Hepatocyte (in vitro differentiated cells): Measurements from ENCODE around the gene GNAZ. TPM values are rescaled to one million over a fixed set of nuclear protein-coding genes. Genes with fewer than 3 reads are reported as not detected.

Experiments used
- DNase-seq: peaks from one replicate; pipeline ENCODE4 v3.0.0-alpha.2; 2016; ENCODE audit warnings: low spot score
- H2AFZ ChIP-seq: fragments of 200-600 bp; sonication (generic); 2 replicates; pipeline ENCODE4 v1.6.0; 2016; ENCODE audit warnings: antibody characterized with exemption, mild to moderate bottlenecking
- H3K27ac ChIP-seq: fragments of 200-600 bp; sonication (generic); 2 replicates; pipeline ENCODE4 v1.5.1; 2016; ENCODE audit warnings: mild to moderate bottlenecking
- H3K27me3 ChIP-seq: fragments of 200-600 bp; sonication (generic); 2 replicates; pipeline ENCODE4 v1.6.1; 2016
- H3K36me3 ChIP-seq: fragments of 200-600 bp; sonication (generic); replicated peaks from 2 replicates; pipeline ENCODE4 v1.5.1; 2016; ENCODE audit warnings: low read depth; ENCODE audit not compliant: insufficient read depth
- H3K4me1 ChIP-seq: fragments of 200-600 bp; sonication (generic); 2 replicates; pipeline ENCODE4 v1.5.1; 2016; ENCODE audit warnings: mild to moderate bottlenecking, moderate library complexity; ENCODE audit not compliant: insufficient read depth
- H3K4me2 ChIP-seq: fragments of 200-600 bp; sonication (generic); 2 replicates; pipeline ENCODE4 v1.6.0; 2016
- H3K4me3 ChIP-seq: fragments of 200-600 bp; sonication (generic); 2 replicates; pipeline ENCODE4 v1.5.1; 2016; ENCODE audit warnings: mild to moderate bottlenecking
- H3K79me2 ChIP-seq: fragments of 200-600 bp; sonication (generic); 2 replicates; pipeline ENCODE4 v1.6.0; 2017; ENCODE audit warnings: mild to moderate bottlenecking
- H3K9me2 ChIP-seq: fragments of 200-600 bp; sonication (generic); replicated peaks from 2 replicates; pipeline ENCODE4 v1.6.0; 2017; ENCODE audit warnings: mild to moderate bottlenecking; ENCODE audit not compliant: insufficient read depth
- H3K9me3 ChIP-seq: fragments of 200-600 bp; sonication (generic); 2 replicates; pipeline ENCODE4 v1.5.1; 2016; ENCODE audit warnings: low read depth, mild to moderate bottlenecking
- H4K20me1 ChIP-seq: fragments of 200-600 bp; sonication (generic); 2 replicates; pipeline ENCODE4 v1.6.0; 2016; ENCODE audit warnings: mild to moderate bottlenecking; ENCODE audit not compliant: insufficient read depth, poor library complexity, severe bottlenecking
- EZH2 ChIP-seq: fragments of 200-600 bp; sonication (generic); IDR thresholded peaks from 2 replicates; pipeline ENCODE4 v1.6.1; 2016; ENCODE audit warnings: antibody characterized with exemption, mild to moderate bottlenecking, borderline replicate concordance
- EZH2phosphoT487 ChIP-seq: fragments of 200-600 bp; sonication (generic); IDR thresholded peaks from one replicate; pipeline ENCODE4 v1.6.1; 2018; ENCODE audit warnings: antibody characterized with exemption, mild to moderate bottlenecking, low read depth, moderate library complexity; ENCODE audit not compliant: unreplicated experiment, severe bottlenecking
- WGBS: methylation state at CpG from one replicate; pipeline ENCODE4 v1.1.6; 2016; ENCODE audit warnings: low lambda C conversion rate; ENCODE audit errors: missing lambda C conversion rate; 5-methylcytosine and 5-hydroxymethylcytosine counted together
- polyA plus RNA-seq: library from polyadenylated mRNA; unstranded; fragments of >200 nt; fragmentation: Nextera tagmentation; extraction: Ambion mirVana; gene quantifications from 2 replicates; pipeline ENCODE4 v1.2.1, GENCODE V29; 2016
- total RNA-seq: library from RNA; depleted of rRNA; stranded (reverse); fragments of >200 nt; gene quantifications from 2 replicates; pipeline ENCODE4 v1.2.3, GENCODE V29; 2014
- TF ChIP-seq, protein P1 (sequence below): fragments of 200-600 bp; sonication (generic); IDR thresholded peaks from 2 replicates; pipeline ENCODE4 v1.5.1; 2016; ENCODE audit warnings: antibody characterized with exemption, mild to moderate bottlenecking; ENCODE audit not compliant: poor library complexity

Gene GNAZ
- total and polyA plus RNA-seq, 2 experiments from 2014 or later = 3.4 to 4.1 TPM

DNA sequence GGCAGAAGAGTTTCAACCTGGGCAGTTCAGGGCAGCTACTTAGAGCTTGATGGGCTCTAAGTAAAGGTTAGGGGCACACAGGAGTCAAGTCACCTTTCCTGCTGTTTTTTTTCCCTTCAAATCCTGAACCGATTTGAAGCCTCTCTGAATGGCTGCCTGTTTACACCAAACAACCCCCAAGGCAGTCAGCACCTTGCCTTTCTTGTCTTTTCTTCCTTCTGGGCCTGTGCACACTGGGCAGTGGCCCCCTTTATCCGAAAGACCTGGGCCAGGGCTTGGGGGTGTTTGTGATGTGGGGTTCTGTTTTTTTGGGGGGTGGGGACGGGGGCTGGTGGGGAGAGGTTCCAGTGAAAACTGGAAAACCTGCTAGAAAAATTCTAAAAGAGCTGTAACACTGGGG is 67.1 kb downstream of the GNAZ start:
- Histone ChIP-seq H2AFZ (no peak overlapping the region), H3K79me2 (no peaks in the 10 kb centered on the region), H3K9me2 (no peaks in the 10 kb centered on the region), H3K4me2 (no peak overlapping the region), H3K36me3 (no peaks in the 10 kb centered on the region), H3K4me3 (no peak overlapping the region), H4K20me1 (no peaks in the 10 kb centered on the region), H3K4me1 (peaks cover 3% of the 10 kb centered on the region), H3K27ac (no peak overlapping the region), H3K9me3 (no peaks in the 10 kb centered on the region), H3K27me3 (no peaks in the 10 kb centered on the region)
- no peak for DNase-seq
- no peak for TF ChIP-seq EZH2phosphoT487
- WGBS = 60% methylated on average over 3 of the region's 3 CpGs

DNA sequence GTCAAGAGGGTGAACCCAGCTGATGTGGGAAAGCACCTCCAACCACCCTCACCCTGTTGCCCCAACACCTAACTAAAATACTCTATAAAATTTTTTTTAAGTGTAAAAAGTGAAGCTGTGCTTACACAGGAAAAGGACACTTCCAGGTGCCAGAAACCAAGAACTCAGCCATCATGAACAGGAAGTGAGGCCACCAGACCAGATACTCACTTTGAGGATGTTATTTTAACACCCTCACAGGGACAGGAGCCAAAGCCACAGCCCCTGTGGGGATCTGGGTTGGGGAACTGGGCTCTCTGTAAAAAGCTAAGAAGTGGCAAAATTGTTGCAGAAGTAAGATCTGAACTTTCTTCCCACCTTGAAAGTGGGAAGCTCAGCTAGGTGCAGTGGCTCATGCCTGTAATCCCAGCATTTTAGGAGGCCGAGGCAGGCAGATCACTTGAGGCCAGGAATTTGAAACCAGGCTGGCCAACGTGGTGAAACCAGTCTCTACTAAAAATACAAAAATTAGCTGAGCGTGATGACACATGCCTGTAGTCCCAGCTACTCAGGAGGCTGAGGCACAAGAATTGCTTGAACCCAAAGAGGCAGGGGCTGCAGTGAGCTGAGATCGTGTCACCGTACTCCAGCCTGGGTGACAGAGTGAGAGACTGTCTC is 67.7 kb downstream of the GNAZ start:
- Histone ChIP-seq H2AFZ (no peak overlapping the region), H3K27me3 (no peaks in the 10 kb centered on the region), H3K4me3 (no peak overlapping the region), H3K4me2 (no peak overlapping the region), H3K9me3 (no peaks in the 10 kb centered on the region), H3K27ac (no peak overlapping the region), H3K4me1 (peaks cover 7% of the 10 kb centered on the region), H4K20me1 (no peaks in the 10 kb centered on the region), H3K36me3 (no peaks in the 10 kb centered on the region), H3K79me2 (no peaks in the 10 kb centered on the region), H3K9me2 (no peaks in the 10 kb centered on the region)
- DNase-seq = no peak
- TF ChIP-seq, protein P1, sequence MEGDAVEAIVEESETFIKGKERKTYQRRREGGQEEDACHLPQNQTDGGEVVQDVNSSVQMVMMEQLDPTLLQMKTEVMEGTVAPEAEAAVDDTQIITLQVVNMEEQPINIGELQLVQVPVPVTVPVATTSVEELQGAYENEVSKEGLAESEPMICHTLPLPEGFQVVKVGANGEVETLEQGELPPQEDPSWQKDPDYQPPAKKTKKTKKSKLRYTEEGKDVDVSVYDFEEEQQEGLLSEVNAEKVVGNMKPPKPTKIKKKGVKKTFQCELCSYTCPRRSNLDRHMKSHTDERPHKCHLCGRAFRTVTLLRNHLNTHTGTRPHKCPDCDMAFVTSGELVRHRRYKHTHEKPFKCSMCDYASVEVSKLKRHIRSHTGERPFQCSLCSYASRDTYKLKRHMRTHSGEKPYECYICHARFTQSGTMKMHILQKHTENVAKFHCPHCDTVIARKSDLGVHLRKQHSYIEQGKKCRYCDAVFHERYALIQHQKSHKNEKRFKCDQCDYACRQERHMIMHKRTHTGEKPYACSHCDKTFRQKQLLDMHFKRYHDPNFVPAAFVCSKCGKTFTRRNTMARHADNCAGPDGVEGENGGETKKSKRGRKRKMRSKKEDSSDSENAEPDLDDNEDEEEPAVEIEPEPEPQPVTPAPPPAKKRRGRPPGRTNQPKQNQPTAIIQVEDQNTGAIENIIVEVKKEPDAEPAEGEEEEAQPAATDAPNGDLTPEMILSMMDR = no peak
- TF ChIP-seq EZH2 (no peak), EZH2phosphoT487 (no peak)
- 80% methylated on average over 5 of the region's 5 CpGs for WGBS

DNA sequence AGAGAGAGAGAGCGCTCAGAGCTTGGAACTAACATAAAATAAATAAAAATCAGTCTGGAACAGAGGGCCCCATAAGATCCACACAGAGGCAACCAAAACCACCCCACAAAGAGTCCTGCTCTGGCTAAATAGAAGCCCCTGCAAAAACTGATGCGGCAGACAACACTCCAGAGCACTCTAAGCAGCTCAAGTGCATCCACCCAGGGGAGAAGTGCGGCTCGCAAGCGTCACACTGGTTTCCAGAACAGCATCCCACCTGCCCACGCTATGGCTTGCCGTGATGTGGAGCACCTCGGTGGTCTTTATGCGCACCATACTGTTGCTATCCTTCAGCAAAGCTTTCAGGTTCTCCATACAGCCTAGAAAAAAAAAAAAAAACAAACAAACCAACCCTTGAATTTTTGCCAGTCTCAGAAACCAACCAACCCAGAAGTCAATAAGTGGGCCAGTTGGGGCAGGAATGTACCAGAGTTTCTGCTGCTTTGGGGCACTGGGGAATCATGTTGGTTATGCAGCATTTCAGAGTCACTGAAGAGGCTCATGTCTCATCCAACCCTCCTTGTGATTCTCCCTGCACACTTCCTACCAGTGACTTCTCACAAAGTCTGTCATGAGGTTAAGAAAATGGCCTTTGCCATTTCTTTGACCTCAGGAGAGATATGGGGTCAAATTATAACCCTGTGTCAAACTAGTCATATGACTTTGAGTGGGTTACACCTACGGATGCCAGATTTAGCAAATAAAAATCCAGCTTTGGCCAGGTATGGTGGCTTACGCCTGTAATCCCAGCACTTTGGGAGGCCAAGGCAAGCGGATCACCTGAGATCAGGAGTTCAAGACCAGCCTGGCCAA is 68.5 kb downstream of the GNAZ start:
- Histone ChIP-seq H3K4me3 (no peak overlapping the region), H3K4me2 (no peak overlapping the region), H3K27me3 (no peaks in the 10 kb centered on the region), H3K9me3 (no peaks in the 10 kb centered on the region), H3K9me2 (no peaks in the 10 kb centered on the region), H2AFZ (no peak overlapping the region), H3K4me1 (peaks cover 7% of the 10 kb centered on the region), H3K36me3 (no peaks in the 10 kb centered on the region), H4K20me1 (no peaks in the 10 kb centered on the region), H3K27ac (no peak overlapping the region), H3K79me2 (no peaks in the 10 kb centered on the region)
- TF ChIP-seq EZH2 = no peak
- TF ChIP-seq, protein P1 = no peak
- TF ChIP-seq EZH2phosphoT487 = no peak
- WGBS = 97% methylated on average over 12 of the region's 12 CpGs
- DNase-seq = no peak

DNA sequence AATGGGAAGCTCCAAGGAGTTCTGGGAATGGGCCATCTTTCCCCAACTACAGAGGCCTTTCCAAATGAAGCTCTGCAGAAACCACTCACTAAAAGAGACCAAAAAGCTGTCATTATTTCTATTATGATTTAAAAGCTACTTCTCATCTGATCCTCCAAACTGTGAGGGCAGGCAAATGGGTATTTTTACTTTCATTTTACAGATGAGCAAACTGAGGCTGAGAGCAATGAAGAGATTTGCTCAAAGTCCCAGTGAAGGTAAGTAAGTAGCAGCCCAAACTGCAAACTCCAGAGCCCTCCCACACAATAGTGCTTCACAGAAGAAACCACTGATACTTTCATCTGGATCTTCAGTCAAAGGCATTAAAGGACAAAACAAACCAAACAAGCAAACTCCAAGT is 70.1 kb downstream of the GNAZ start:
- Histone ChIP-seq H3K4me1 (peaks cover 8% of the 10 kb centered on the region), H3K4me2 (no peak overlapping the region), H3K27me3 (no peaks in the 10 kb centered on the region), H3K4me3 (no peak overlapping the region), H3K9me2 (no peaks in the 10 kb centered on the region), H3K36me3 (no peaks in the 10 kb centered on the region), H2AFZ (no peak overlapping the region), H3K9me3 (no peaks in the 10 kb centered on the region), H4K20me1 (no peaks in the 10 kb centered on the region), H3K27ac (no peak overlapping the region), H3K79me2 (no peaks in the 10 kb centered on the region)
- TF ChIP-seq, protein P1 = no peak
- TF ChIP-seq EZH2phosphoT487 = no peak
- TF ChIP-seq EZH2 = no peak
- no peak for DNase-seq
